ENCODE data around the gene FOXC1. TPM values are rescaled to one million over a fixed set of nuclear protein-coding genes. Genes with fewer than 3 reads are reported as not detected.
A peak's percentile ranks its signal among the peaks of the same experiment; 100 is the strongest.

FOXC1 gene
- total and polyA plus RNA-seq, 10 of the 15 experiments (the other 5 are each of a cell fraction or from before 2014, with no cell fraction given): 0.13 to 1.5 (median 0.48) TPM; not detected in 2

DNA sequence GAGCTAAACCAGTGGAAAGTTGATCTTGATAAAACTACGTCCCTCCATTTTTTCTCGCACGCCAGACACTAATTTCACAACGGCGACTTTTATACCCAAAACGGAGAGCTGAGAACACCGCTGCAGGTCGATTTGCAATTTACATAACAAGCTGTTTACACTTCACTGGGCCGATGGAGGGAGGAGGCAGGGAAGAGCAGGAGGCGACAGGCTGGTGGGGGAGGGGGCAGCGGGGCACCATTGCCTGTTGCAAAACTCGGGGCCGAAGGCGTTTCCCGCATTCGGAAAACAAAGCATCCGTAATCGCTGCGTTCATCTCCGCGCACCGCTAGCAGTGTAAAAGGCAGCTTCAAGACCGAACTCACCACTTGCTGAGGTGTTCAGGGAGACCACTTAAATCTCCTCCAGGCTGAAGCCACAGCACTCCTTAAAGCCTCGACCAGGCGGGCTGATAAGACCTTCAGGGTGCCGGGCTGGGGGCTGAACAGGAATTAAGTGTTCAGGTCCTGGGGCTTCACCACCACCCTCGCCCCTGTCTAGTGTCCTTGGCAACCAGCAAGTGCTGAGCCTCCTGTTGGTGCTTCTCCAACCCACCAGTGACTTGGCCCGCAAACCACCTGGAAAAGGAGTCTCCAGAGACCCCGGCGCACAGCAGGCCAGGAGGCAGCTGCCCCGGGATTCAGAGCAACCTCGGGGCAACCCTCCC is 2.0 kb upstream of the FOXC1 start:
- no peak overlapping the region for H3K27ac ChIP-seq (ENCODE audit: control insufficient read depth, insufficient read depth)
- H3K4me1 ChIP-seq (ENCODE audit: control insufficient read depth, insufficient read depth, low read length): peaks cover 10% of the 10 kb centered on the region
- peaks cover 27 to 48% of the 10 kb centered on the region in 2 experiments for H3K27me3 ChIP-seq (replicated peaks in 1 of 2; ENCODE audit: control insufficient read depth in 2 of 2, insufficient read depth in 2 of 2, low read length in 1 of 2)
- FAIRE-seq (peak; percentile 78), DNase-seq (ENCODE audit: low read depth, low spot score) (no peak), ATAC-seq (no peak)
- H3K4me3 ChIP-seq: peak overlapping the region; percentile 10; the same call in 1 of the 2 replicates
- SMC1A ChIA-PET (ENCODE audit: uncharacterized antibody, unreplicated experiment): interaction anchor here (1.0 to 2.1 kb wide), 4 partner anchors 11 to 499 kb away, joined by 4 to 16 read pairs (median 8); no protein-coding TSS in a partner anchor
- intact Hi-C loops (cut with micrococcal nuclease; ENCODE audit: unreplicated experiment): loop anchor here (10.0 kb wide), 1 partner anchor 167 kb away; no protein-coding TSS in a partner anchor
- H2AFZ ChIP-seq (ENCODE audit: control insufficient read depth, low read depth, low read length): no peak overlapping the region
- TF ChIP-seq HDAC2 (IDR thresholded peaks at IDR 0.05) (no peak), EZH2 (IDR thresholded peaks at IDR 0.05; ENCODE audit: borderline replicate concordance, control insufficient read depth, low read depth, low read length) (peak; percentile 77; the same call in 1 of the 2 replicates)
- H3K79me2 ChIP-seq (ENCODE audit: control insufficient read depth, insufficient read depth, low read length): no peaks in the 10 kb centered on the region
- POLR2A ChIA-PET: no interaction called here
- no peaks in the 10 kb centered on the region for H3K9me3 ChIP-seq (replicated peaks; ENCODE audit: control insufficient read depth, insufficient read depth, low read length)
- H3K9ac ChIP-seq (ENCODE audit: control insufficient read depth, insufficient read depth, low read length): no peak overlapping the region
- RAD21 ChIA-PET (ENCODE audit: unreplicated experiment): interaction anchor here (0.8 to 2.3 kb wide), 6 partner anchors 10 to 841 kb away, joined by 3 to 8 read pairs (median 4); no protein-coding TSS in a partner anchor
- WGBS (ENCODE audit: insufficient coverage, insufficient replicate concordance, low lambda C conversion rate, missing lambda C conversion rate): 6% methylated on average over 31 of the region's 32 CpGs
- H3K36me3 ChIP-seq (ENCODE audit: control insufficient read depth in 2 of 2, insufficient read depth in 2 of 2, low read length in 1 of 2): no peaks in the 10 kb centered on the region
- CTCF ChIA-PET: interaction anchor here (0.7 to 3.4 kb wide), 8 partner anchors 11 to 601 kb away, joined by 3 to 25 read pairs (median 4); no protein-coding TSS in a partner anchor
- in situ Hi-C loops (cut with MboI): loop anchor here (5.0 kb wide), 1 partner anchor 585 kb away; no protein-coding TSS in a partner anchor
- BruUV-seq (replicated peaks): no TSS peak
- H4K20me1 ChIP-seq (ENCODE audit: control insufficient read depth, insufficient read depth): 0 out of 2 replicates have a peak, but pooled peaks cover 3% of the 10 kb centered on the region
- peak overlapping the region; percentile 19; the same call in 1 of the 2 replicates for H3K4me2 ChIP-seq (ENCODE audit: control insufficient read depth, insufficient read depth)

Measured in GM12878 (cell line).